ENCODE results near the gene TMEM86B.

TMEM86B gene

GRCh38 chr19:55228403-55229031 lies at the start of gene TMEM86B:
TSS of gene TMEM86B (minus strand) at chr19:55228763. CDS start at chr19:55228741, 22 bp downstream.
- H3K9me3 ChIP-seq (ENCODE audit: insufficient read depth, low read depth, low read length) = no peaks in the 10 kb centered on the region
- H3K27ac ChIP-seq (ENCODE audit: low read length) = no peak within 1 kb of the TSS
- H3K4me1 ChIP-seq (ENCODE audit: insufficient read depth, low read length) = no peaks in the 10 kb centered on the region
- H3K4me3 ChIP-seq (ENCODE audit: low read length) = no peak within 1 kb of the TSS
- peaks cover 26% of the 10 kb centered on the region for H3K36me3 ChIP-seq (ENCODE audit: insufficient read depth, low read depth, low read length)
- H3K27me3 ChIP-seq (ENCODE audit: insufficient read depth, low read length) = no peaks in the 10 kb centered on the region
- no peak within 1 kb of the TSS; the same call in 1 of the 2 replicates for H3K9ac ChIP-seq (ENCODE audit: low read depth, low read length)

- Histone ChIP-seq H3K36me3 (ENCODE audit: insufficient read depth, low read depth, low read length) (peaks cover 23% of the 10 kb centered on the region; the same call in 1 of the 2 replicates), H3K27me3 (ENCODE audit: insufficient read depth, low read length) (no peaks in the 10 kb centered on the region), H3K9ac (ENCODE audit: low read depth, low read length) (no peak overlapping the region), H3K9me3 (ENCODE audit: insufficient read depth, low read depth, low read length) (no peaks in the 10 kb centered on the region), H3K4me1 (ENCODE audit: insufficient read depth, low read length) (peaks cover 5% of the 10 kb centered on the region; the same call in 1 of the 2 replicates), H3K4me3 (ENCODE audit: low read length) (no peak overlapping the region), H3K27ac (ENCODE audit: low read length) (no peak overlapping the region)
Observed at GRCh38 chr19:55277494-55277893, 48.9 kb upstream of the TMEM86B start.

- no peaks in the 10 kb centered on the region for H3K27me3 ChIP-seq (ENCODE audit: insufficient read depth, low read length)
- peaks cover 5% of the 10 kb centered on the region; the same call in 1 of the 2 replicates for H3K4me1 ChIP-seq (ENCODE audit: insufficient read depth, low read length)
- no peak overlapping the region for H3K9ac ChIP-seq (ENCODE audit: low read depth, low read length)
- peaks cover 23% of the 10 kb centered on the region; the same call in 1 of the 2 replicates for H3K36me3 ChIP-seq (ENCODE audit: insufficient read depth, low read depth, low read length)
- H3K27ac ChIP-seq (ENCODE audit: low read length) = no peak overlapping the region
- H3K4me3 ChIP-seq (ENCODE audit: low read length) = no peak overlapping the region
- H3K9me3 ChIP-seq (ENCODE audit: insufficient read depth, low read depth, low read length) = no peaks in the 10 kb centered on the region
Observed at GRCh38 chr19:55276720-55277430, 48.3 kb upstream of the TMEM86B start.

GRCh38 chr19:55275851-55276719 lies 47.5 kb upstream of the TMEM86B start:
- Histone ChIP-seq H3K9me3 (ENCODE audit: insufficient read depth, low read depth, low read length) (no peaks in the 10 kb centered on the region), H3K36me3 (ENCODE audit: insufficient read depth, low read depth, low read length) (peaks cover 23% of the 10 kb centered on the region; the same call in 1 of the 2 replicates), H3K27me3 (ENCODE audit: insufficient read depth, low read length) (no peaks in the 10 kb centered on the region), H3K27ac (ENCODE audit: low read length) (no peak overlapping the region), H3K9ac (ENCODE audit: low read depth, low read length) (no peak overlapping the region), H3K4me1 (ENCODE audit: insufficient read depth, low read length) (peaks cover 5% of the 10 kb centered on the region; the same call in 1 of the 2 replicates), H3K4me3 (ENCODE audit: low read length) (no peak overlapping the region)

GRCh38 chr19:55273978-55274707 lies 45.6 kb upstream of the TMEM86B start:
- Histone ChIP-seq H3K27ac (ENCODE audit: low read length) (no peak overlapping the region), H3K27me3 (ENCODE audit: insufficient read depth, low read length) (no peaks in the 10 kb centered on the region), H3K4me3 (ENCODE audit: low read length) (no peak overlapping the region), H3K9me3 (ENCODE audit: insufficient read depth, low read depth, low read length) (no peaks in the 10 kb centered on the region), H3K36me3 (ENCODE audit: insufficient read depth, low read depth, low read length) (peaks cover 23% of the 10 kb centered on the region; the same call in 1 of the 2 replicates), H3K9ac (ENCODE audit: low read depth, low read length) (no peak overlapping the region), H3K4me1 (ENCODE audit: insufficient read depth, low read length) (no peaks in the 10 kb centered on the region)

GRCh38 chr19:55272142-55272541 lies 43.6 kb upstream of the TMEM86B start:
- no peak overlapping the region for H3K4me3 ChIP-seq (ENCODE audit: low read length)
- H3K9me3 ChIP-seq (ENCODE audit: insufficient read depth, low read depth, low read length) = no peaks in the 10 kb centered on the region
- H3K27me3 ChIP-seq (ENCODE audit: insufficient read depth, low read length) = no peaks in the 10 kb centered on the region
- no peaks in the 10 kb centered on the region for H3K4me1 ChIP-seq (ENCODE audit: insufficient read depth, low read length)
- H3K27ac ChIP-seq (ENCODE audit: low read length) = no peak overlapping the region
- peaks cover 20% of the 10 kb centered on the region; the same call in 1 of the 2 replicates for H3K36me3 ChIP-seq (ENCODE audit: insufficient read depth, low read depth, low read length)
- H3K9ac ChIP-seq (ENCODE audit: low read depth, low read length) = no peak overlapping the region

GRCh38 chr19:55270172-55270942 lies 41.8 kb upstream of the TMEM86B start:
- no peaks in the 10 kb centered on the region for H3K27me3 ChIP-seq (ENCODE audit: insufficient read depth, low read length)
- H3K9me3 ChIP-seq (ENCODE audit: insufficient read depth, low read depth, low read length) = peaks cover 6% of the 10 kb centered on the region; the same call in 1 of the 2 replicates
- no peaks in the 10 kb centered on the region for H3K4me1 ChIP-seq (ENCODE audit: insufficient read depth, low read length)
- H3K36me3 ChIP-seq (ENCODE audit: insufficient read depth, low read depth, low read length) = peaks cover 13% of the 10 kb centered on the region; the same call in 1 of the 2 replicates
- H3K9ac ChIP-seq (ENCODE audit: low read depth, low read length) = no peak overlapping the region
- H3K27ac ChIP-seq (ENCODE audit: low read length) = no peak overlapping the region
- no peak overlapping the region for H3K4me3 ChIP-seq (ENCODE audit: low read length)

GRCh38 chr19:55269299-55269698 lies 40.7 kb upstream of the TMEM86B start:
- Histone ChIP-seq H3K4me1 (ENCODE audit: insufficient read depth, low read length) (no peaks in the 10 kb centered on the region), H3K27me3 (ENCODE audit: insufficient read depth, low read length) (no peaks in the 10 kb centered on the region), H3K4me3 (ENCODE audit: low read length) (no peak overlapping the region), H3K36me3 (ENCODE audit: insufficient read depth, low read depth, low read length) (peaks cover 13% of the 10 kb centered on the region; the same call in 1 of the 2 replicates), H3K9me3 (ENCODE audit: insufficient read depth, low read depth, low read length) (peaks cover 6% of the 10 kb centered on the region; the same call in 1 of the 2 replicates), H3K9ac (ENCODE audit: low read depth, low read length) (no peak overlapping the region), H3K27ac (ENCODE audit: low read length) (no peak overlapping the region)

- no peak overlapping the region for H3K27ac ChIP-seq (ENCODE audit: low read length)
- no peak overlapping the region for H3K4me3 ChIP-seq (ENCODE audit: low read length)
- no peak overlapping the region for H3K9ac ChIP-seq (ENCODE audit: low read depth, low read length)
- no peaks in the 10 kb centered on the region; the same call in 1 of the 2 replicates for H3K36me3 ChIP-seq (ENCODE audit: insufficient read depth, low read depth, low read length)
- no peaks in the 10 kb centered on the region for H3K4me1 ChIP-seq (ENCODE audit: insufficient read depth, low read length)
- peaks cover 6% of the 10 kb centered on the region; the same call in 1 of the 2 replicates for H3K9me3 ChIP-seq (ENCODE audit: insufficient read depth, low read depth, low read length)
- H3K27me3 ChIP-seq (ENCODE audit: insufficient read depth, low read length) = no peaks in the 10 kb centered on the region
Observed at GRCh38 chr19:55266840-55267239, 38.3 kb upstream of the TMEM86B start.

GRCh38 chr19:55266404-55266803 lies 37.8 kb upstream of the TMEM86B start:
- H3K27me3 ChIP-seq (ENCODE audit: insufficient read depth, low read length) = no peaks in the 10 kb centered on the region
- no peak overlapping the region for H3K4me3 ChIP-seq (ENCODE audit: low read length)
- no peaks in the 10 kb centered on the region for H3K4me1 ChIP-seq (ENCODE audit: insufficient read depth, low read length)
- no peaks in the 10 kb centered on the region; the same call in 1 of the 2 replicates for H3K36me3 ChIP-seq (ENCODE audit: insufficient read depth, low read depth, low read length)
- no peak overlapping the region for H3K27ac ChIP-seq (ENCODE audit: low read length)
- H3K9me3 ChIP-seq (ENCODE audit: insufficient read depth, low read depth, low read length) = peaks cover 6% of the 10 kb centered on the region; the same call in 1 of the 2 replicates
- no peak overlapping the region for H3K9ac ChIP-seq (ENCODE audit: low read depth, low read length)

All from iPS-20b (cell line).